Sigmoid colon (tissue), 4 donors: Measurements from ENCODE around the gene FCER2.

ENCODE experiments used
- CTCF ChIP-seq, 4 experiments: fragments of 450-650 bp in 3 of 4; fragments of 200-600 bp in 1 of 4; IDR thresholded peaks; one replicate each; pipeline ENCODE4 v1.5.1; 2016 to 2019; ENCODE audit warnings: antibody characterized with exemption in 4 of 4, mild to moderate bottlenecking in 3 of 4, moderate library complexity in 2 of 4
- EP300 ChIP-seq, 4 donors: sonication (generic); formaldehyde crosslinking; IDR thresholded peaks; one replicate each; pipeline ENCODE4 v1.6.1; 2017; ENCODE audit warnings: antibody characterized with exemption in 4 of 4
- POLR2A ChIP-seq, 2 donors: fragments of 450-650 bp; IDR thresholded peaks; one replicate each; pipeline ENCODE4 v1.6.1; 2016; ENCODE audit warnings: antibody characterized with exemption in 2 of 2, mild to moderate bottlenecking in 2 of 2, moderate library complexity in 2 of 2
- POLR2AphosphoS5 ChIP-seq, 4 donors: sonication (generic); formaldehyde crosslinking; IDR thresholded peaks; one replicate each; pipeline ENCODE4 v1.6.1; 2017; ENCODE audit warnings: antibody characterized with exemption in 4 of 4

DNA sequence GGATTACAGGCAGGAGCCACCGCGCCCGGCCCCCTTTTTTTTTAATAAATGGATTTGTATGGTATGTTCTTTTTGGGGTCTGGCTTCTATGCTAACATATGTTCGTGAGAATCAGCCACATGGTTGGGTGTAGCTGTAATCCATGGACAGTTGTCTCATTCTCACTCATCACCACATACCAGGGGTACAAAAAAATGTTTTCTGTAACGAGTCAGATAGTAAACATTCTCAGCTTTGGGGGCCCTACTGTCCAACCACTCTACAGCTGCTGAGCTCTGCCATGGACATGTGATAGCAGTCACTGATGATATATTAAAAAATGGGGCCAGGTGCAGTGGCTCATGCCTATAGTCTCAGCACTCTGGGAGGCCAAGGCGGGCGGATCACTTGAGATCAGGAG, 38.2 kb downstream of the FCER2 start:
- TF ChIP-seq POLR2A (IDR thresholded peaks at IDR 0.05) (no peak), CTCF (IDR thresholded peaks at IDR 0.05) (no peak), POLR2AphosphoS5 (IDR thresholded peaks at IDR 0.05) (no peak), EP300 (IDR thresholded peaks at IDR 0.05) (no peak)
